ENCODE results near the gene PUSL1. TPM values are rescaled to one million over a fixed set of nuclear protein-coding genes. Genes with fewer than 3 reads are reported as not detected.

PUSL1 gene
- total and polyA plus RNA-seq, 2 of the 4 experiments (the other 2 are of a cell fraction): 10.9 to 33.0 TPM

- Histone ChIP-seq H3K79me1 (ENCODE audit: low read depth in 1 of 2, low read length in 2 of 2) (peaks cover 8 to 51% of the 10 kb centered on the region in 2 experiments; a peak in 3 of 4 replicates), H4K5ac (ENCODE audit: low read depth, low read length) (peak overlapping the region; percentile 37; the same call in 1 of the 2 replicates), H2BK120ac (ENCODE audit: low read depth, low read length) (peak overlapping the region; percentile 30), H2BK20ac (ENCODE audit: low read depth, low read length) (peak overlapping the region; percentile 39; the same call in 1 of the 2 replicates), H2AK5ac (ENCODE audit: low read depth, low read length) (peak overlapping the region; percentile 99), H4K91ac (ENCODE audit: insufficient read depth, low read depth, low read length) (peak overlapping the region; percentile 64; the same call in 1 of the 2 replicates), H3K18ac (ENCODE audit: low read depth, low read length) (no peak overlapping the region), H3K4me3 (ENCODE audit: insufficient read depth, low read depth, low read length) (peak overlapping the region; percentile 71), H2AK9ac (replicated peaks; ENCODE audit: low read depth, low read length, poor library complexity) (peak overlapping the region; percentile 99), H3K36me3 (ENCODE audit: control insufficient read depth, insufficient read depth, low read length) (peaks cover 31% of the 10 kb centered on the region), H3K23ac (ENCODE audit: low read depth, low read length) (peak overlapping the region; percentile 92), H2AFZ (replicated peaks; ENCODE audit: low read length, poor library complexity) (peak overlapping the region; percentile 89), H3K4ac (ENCODE audit: low read depth, low read length) (peak overlapping the region; percentile 91), H3K56ac (ENCODE audit: extremely low read depth, insufficient read depth, low read length) (peak overlapping the region; percentile 79), H4K8ac (ENCODE audit: low read depth in 2 of 2, low read length in 2 of 2) (peak overlapping the region; percentile 64 to 96), H3K4me2 (ENCODE audit: low read depth, low read length) (peak overlapping the region; percentile 97), H3K9ac (ENCODE audit: low read depth, low read length) (peak overlapping the region; percentile 93), H3K27me3 (ENCODE audit: control insufficient read depth, insufficient read depth, low read length) (no peaks in the 10 kb centered on the region), H3K9me3 (ENCODE audit: control insufficient read depth, insufficient read depth, low read length) (no peaks in the 10 kb centered on the region), H3K14ac (replicated peaks; ENCODE audit: low read depth, low read length) (peak overlapping the region; percentile 94), H3K27ac (ENCODE audit: insufficient read depth, low read length) (peak overlapping the region; percentile 94), H3K4me1 (ENCODE audit: control insufficient read depth, insufficient read depth, low read length) (peaks cover 38% of the 10 kb centered on the region), H3K9me1 (ENCODE audit: insufficient read depth, low read length) (peaks cover 33% of the 10 kb centered on the region), H2BK5ac (ENCODE audit: low read depth, low read length, poor library complexity, severe bottlenecking) (peak overlapping the region; percentile 99), H2BK15ac (ENCODE audit: low read depth, low read length) (no peak overlapping the region; the same call in 2 of the 3 replicates), H4K20me1 (ENCODE audit: insufficient read depth, low read length) (peaks cover 25% of the 10 kb centered on the region)
- TF ChIP-seq RAD21 (IDR thresholded peaks at IDR 0.05; ENCODE audit: low read length): no peak
- TF ChIP-seq POLR2A (IDR thresholded peaks at IDR 0.05; ENCODE audit: low read depth, low read length): no peak; the same call in 1 of the 2 replicates
- no peak for TF ChIP-seq RCOR1 (IDR thresholded peaks at IDR 0.05; ENCODE audit: insufficient replicate concordance, low read length)
- TF ChIP-seq CEBPB (IDR thresholded peaks at IDR 0.05; ENCODE audit: low read depth, low read length): no peak
- TF ChIP-seq, protein P1, sequence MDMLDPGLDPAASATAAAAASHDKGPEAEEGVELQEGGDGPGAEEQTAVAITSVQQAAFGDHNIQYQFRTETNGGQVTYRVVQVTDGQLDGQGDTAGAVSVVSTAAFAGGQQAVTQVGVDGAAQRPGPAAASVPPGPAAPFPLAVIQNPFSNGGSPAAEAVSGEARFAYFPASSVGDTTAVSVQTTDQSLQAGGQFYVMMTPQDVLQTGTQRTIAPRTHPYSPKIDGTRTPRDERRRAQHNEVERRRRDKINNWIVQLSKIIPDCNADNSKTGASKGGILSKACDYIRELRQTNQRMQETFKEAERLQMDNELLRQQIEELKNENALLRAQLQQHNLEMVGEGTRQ (IDR thresholded peaks at IDR 0.05; ENCODE audit: low read depth, low read length): no peak
- TF ChIP-seq MAFK (IDR thresholded peaks at IDR 0.05; ENCODE audit: low read depth, low read length): no peak
- ChIA-PET POLR2A (ENCODE audit: unreplicated experiment) (interaction anchor here (1.0 kb wide), 1 partner anchor 8 kb away, joined by 5 read pairs; no protein-coding TSS in a partner anchor), CTCF (no interaction called here)
- DNase-seq (peak; percentile 35), ATAC-seq (ENCODE audit: low read depth) (no peak)
- dilution Hi-C loops (cut with HindIII; ENCODE audit: low sequenced_read_pairs, unreplicated experiment) (no loop called here), intact Hi-C loops (cut with micrococcal nuclease) (loop anchor here (1.0 kb wide), 1 partner anchor 7 kb away; no protein-coding TSS in a partner anchor), in situ Hi-C loops (cut with MboI; ENCODE audit: low sequenced_read_pairs) (no loop called here)
- WGBS, 2 experiments (ENCODE audit: extremely low coverage in 2 of 2, insufficient read length in 1 of 2): 73% methylated on average over 21 of the region's 43 CpGs; no CpG with 5 or more reads in 1 of the 2 experiments
- no TSS peak for BruUV-seq (replicated peaks)
Measured at GRCh38 chr1:1272341-1273208, 35.8 kb upstream of the PUSL1 start.
